GM12878 (cell line): ENCODE results near the gene APBB1IP. TPM values are rescaled to one million over a fixed set of nuclear protein-coding genes. Genes with fewer than 3 reads are reported as not detected.

Source experiments
- ATF2 ChIP-seq: IDR thresholded peaks from 2 replicates; pipeline ENCODE4 v1.6.1; 2012; ENCODE audit warnings: low read length, inconsistent platforms
- BMI1 ChIP-seq: fragments of 450-650 bp; IDR thresholded peaks from 2 replicates; pipeline ENCODE4 v1.6.1; 2016; ENCODE audit warnings: mild to moderate bottlenecking, moderate library complexity, borderline replicate concordance
- ETV6 ChIP-seq, 2 experiments: fragments of 450-650 bp in 1 of 2; IDR thresholded peaks in 1 of 2; conservative IDR thresholded peaks in 1 of 2; 2 replicates each; pipeline ENCODE4 v1.6.1; 2014; ENCODE audit warnings: antibody characterized with exemption in 1 of 2, borderline replicate concordance in 1 of 2, low read depth in 1 of 2, mild to moderate bottlenecking in 1 of 2, moderate library complexity in 1 of 2
- FOXK2 ChIP-seq: fragments of 450-650 bp; IDR thresholded peaks from 2 replicates; pipeline ENCODE4 v1.6.1; 2017; ENCODE audit warnings: mild to moderate bottlenecking, moderate library complexity
- FOXM1 ChIP-seq: IDR thresholded peaks from 2 replicates; pipeline ENCODE4 v1.6.1; 2012; ENCODE audit warnings: low read depth, mild to moderate bottlenecking, inconsistent platforms, low read length, moderate library complexity
- HDAC6 ChIP-seq: fragments of 200-600 bp; sonication (generic); IDR thresholded peaks from one replicate; pipeline ENCODE4 v1.8.0; 2017; ENCODE audit warnings: antibody characterized with exemption; ENCODE audit not compliant: unreplicated experiment
- JUND ChIP-seq: IDR thresholded peaks from 2 replicates; pipeline ENCODE4 v1.6.1; 2012; ENCODE audit warnings: low read depth, mild to moderate bottlenecking, low read length, improper control_type of control experiment, moderate library complexity
- KAT2A ChIP-seq: conservative IDR thresholded peaks from 2 replicates; pipeline ENCODE4 v1.6.1; 2011; ENCODE audit warnings: low read depth, low read length; ENCODE audit not compliant: control insufficient read depth
- KLF5 ChIP-seq: fragments of 450-650 bp; IDR thresholded peaks from 2 replicates; pipeline ENCODE4 v1.6.1; 2014; ENCODE audit warnings: mild to moderate bottlenecking; ENCODE audit not compliant: partially characterized antibody
- MXI1 ChIP-seq: fragments of 150-350 bp; IDR thresholded peaks from 2 replicates; pipeline ENCODE4 v1.6.1; 2011; ENCODE audit warnings: low read depth, mild to moderate bottlenecking, inconsistent platforms, low read length, improper control_type of control experiment
- MYC ChIP-seq: IDR thresholded peaks from 2 replicates; pipeline ENCODE4 v1.6.1; 2011; ENCODE audit warnings: mild to moderate bottlenecking, low read length, moderate library complexity, inconsistent platforms; ENCODE audit not compliant: insufficient read depth, insufficient replicate concordance, insufficient read length, severe bottlenecking
- NBN ChIP-seq: fragments of 450-650 bp; IDR thresholded peaks from 2 replicates; pipeline ENCODE4 v1.6.1; 2016
- PML ChIP-seq: IDR thresholded peaks from 2 replicates; pipeline ENCODE4 v1.6.1; 2012; ENCODE audit warnings: low read length, inconsistent platforms
- RUNX3 ChIP-seq: IDR thresholded peaks from 2 replicates; pipeline ENCODE4 v1.6.1; 2012; ENCODE audit warnings: low read length, inconsistent platforms
- SPI1 ChIP-seq: IDR thresholded peaks from 2 replicates; pipeline ENCODE4 v1.6.1; 2011; ENCODE audit warnings: low read depth, mild to moderate bottlenecking, low read length, moderate library complexity, borderline replicate concordance; ENCODE audit not compliant: insufficient read depth
- STAT3 ChIP-seq: IDR thresholded peaks from 2 replicates; pipeline ENCODE4 v1.6.1; 2011; ENCODE audit warnings: low read depth, low read length, improper control_type of control experiment
- ZNF687 ChIP-seq: fragments of 450-650 bp; IDR thresholded peaks from 2 replicates; pipeline ENCODE4 v1.6.1; 2017; ENCODE audit warnings: mild to moderate bottlenecking, moderate library complexity
- polyA plus RNA-seq, 11 experiments: library from polyadenylated mRNA; depleted of rRNA in 4 of 11; unstranded in 6 of 11; stranded (reverse) in 5 of 11; fragments of >200 nt; fragmentation: Nextera tagmentation in 4 of 11; fragmentation: Illumina TruSeq in 1 of 11; extraction: Ambion mirVana in 4 of 11; extraction: Trizol in 1 of 11; gene quantifications; 1 replicate in 1 of 11; 2 replicates in 10 of 11; pipeline versions ENCODE4 v1.2.1 to v1.2.3, GENCODE V29; 2011 to 2016; ENCODE audit warnings: inconsistent platforms in 2 of 11, missing spikeins in 2 of 11, low read depth in 1 of 11
- total RNA-seq, 4 experiments: library from RNA; depleted of rRNA in 3 of 4; stranded (reverse); fragments of >200 nt in 3 of 4; fragmentation: Illumina TruSeq in 1 of 4; extraction: Trizol in 1 of 4; gene quantifications; 2 replicates each; pipeline versions ENCODE4 v1.2.1 to v1.2.3, GENCODE V29; 2013 to 2021
- TF ChIP-seq, protein P1 (sequence below): fragments of 450-650 bp; IDR thresholded peaks from 2 replicates; pipeline ENCODE4 v1.6.1; 2017; ENCODE audit warnings: antibody characterized with exemption, mild to moderate bottlenecking, moderate library complexity
- TF ChIP-seq, protein P2 (sequence below): IDR thresholded peaks from 2 replicates; pipeline ENCODE4 v1.6.1; 2011; ENCODE audit warnings: mild to moderate bottlenecking, low read depth, low read length, moderate library complexity; ENCODE audit not compliant: insufficient replicate concordance
- TF ChIP-seq, protein P3 (sequence below): IDR thresholded peaks from 2 replicates; pipeline ENCODE4 v1.6.1; 2011; ENCODE audit warnings: low read depth, low read length, improper control_type of control experiment, borderline replicate concordance

Gene APBB1IP
- total and polyA plus RNA-seq, 10 of the 15 experiments (the other 5 are each of a cell fraction or from before 2014, with no cell fraction given): 7.3 to 67.4 (median 19.9) TPM

GRCh38 chr10:26574783-26575182, 136.6 kb downstream of the APBB1IP start (continued):
- TF ChIP-seq FOXK2: no peak
- peak; percentile 82 for TF ChIP-seq RUNX3
- no peak for TF ChIP-seq NBN
- TF ChIP-seq ATF2: peak; percentile 76
- no peak for TF ChIP-seq ZNF687
- 0 out of 2 replicates have a peak, but pooled peaks have one; percentile 17 for TF ChIP-seq JUND
- TF ChIP-seq MYC: no peak
- TF ChIP-seq HDAC6: no peak
- 0 out of 2 replicates have a peak, but pooled peaks have one; percentile 30 for TF ChIP-seq FOXM1
- TF ChIP-seq, protein P1, sequence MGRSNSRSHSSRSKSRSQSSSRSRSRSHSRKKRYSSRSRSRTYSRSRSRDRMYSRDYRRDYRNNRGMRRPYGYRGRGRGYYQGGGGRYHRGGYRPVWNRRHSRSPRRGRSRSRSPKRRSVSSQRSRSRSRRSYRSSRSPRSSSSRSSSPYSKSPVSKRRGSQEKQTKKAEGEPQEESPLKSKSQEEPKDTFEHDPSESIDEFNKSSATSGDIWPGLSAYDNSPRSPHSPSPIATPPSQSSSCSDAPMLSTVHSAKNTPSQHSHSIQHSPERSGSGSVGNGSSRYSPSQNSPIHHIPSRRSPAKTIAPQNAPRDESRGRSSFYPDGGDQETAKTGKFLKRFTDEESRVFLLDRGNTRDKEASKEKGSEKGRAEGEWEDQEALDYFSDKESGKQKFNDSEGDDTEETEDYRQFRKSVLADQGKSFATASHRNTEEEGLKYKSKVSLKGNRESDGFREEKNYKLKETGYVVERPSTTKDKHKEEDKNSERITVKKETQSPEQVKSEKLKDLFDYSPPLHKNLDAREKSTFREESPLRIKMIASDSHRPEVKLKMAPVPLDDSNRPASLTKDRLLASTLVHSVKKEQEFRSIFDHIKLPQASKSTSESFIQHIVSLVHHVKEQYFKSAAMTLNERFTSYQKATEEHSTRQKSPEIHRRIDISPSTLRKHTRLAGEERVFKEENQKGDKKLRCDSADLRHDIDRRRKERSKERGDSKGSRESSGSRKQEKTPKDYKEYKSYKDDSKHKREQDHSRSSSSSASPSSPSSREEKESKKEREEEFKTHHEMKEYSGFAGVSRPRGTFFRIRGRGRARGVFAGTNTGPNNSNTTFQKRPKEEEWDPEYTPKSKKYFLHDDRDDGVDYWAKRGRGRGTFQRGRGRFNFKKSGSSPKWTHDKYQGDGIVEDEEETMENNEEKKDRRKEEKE: no peak
- TF ChIP-seq PML: 0 out of 2 replicates have a peak, but pooled peaks have one; percentile 34
- no peak for TF ChIP-seq KLF5
- TF ChIP-seq, protein P2, sequence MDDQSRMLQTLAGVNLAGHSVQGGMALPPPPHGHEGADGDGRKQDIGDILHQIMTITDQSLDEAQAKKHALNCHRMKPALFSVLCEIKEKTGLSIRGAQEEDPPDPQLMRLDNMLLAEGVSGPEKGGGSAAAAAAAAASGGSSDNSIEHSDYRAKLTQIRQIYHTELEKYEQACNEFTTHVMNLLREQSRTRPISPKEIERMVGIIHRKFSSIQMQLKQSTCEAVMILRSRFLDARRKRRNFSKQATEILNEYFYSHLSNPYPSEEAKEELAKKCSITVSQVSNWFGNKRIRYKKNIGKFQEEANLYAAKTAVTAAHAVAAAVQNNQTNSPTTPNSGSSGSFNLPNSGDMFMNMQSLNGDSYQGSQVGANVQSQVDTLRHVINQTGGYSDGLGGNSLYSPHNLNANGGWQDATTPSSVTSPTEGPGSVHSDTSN: no peak
- TF ChIP-seq, protein P3, sequence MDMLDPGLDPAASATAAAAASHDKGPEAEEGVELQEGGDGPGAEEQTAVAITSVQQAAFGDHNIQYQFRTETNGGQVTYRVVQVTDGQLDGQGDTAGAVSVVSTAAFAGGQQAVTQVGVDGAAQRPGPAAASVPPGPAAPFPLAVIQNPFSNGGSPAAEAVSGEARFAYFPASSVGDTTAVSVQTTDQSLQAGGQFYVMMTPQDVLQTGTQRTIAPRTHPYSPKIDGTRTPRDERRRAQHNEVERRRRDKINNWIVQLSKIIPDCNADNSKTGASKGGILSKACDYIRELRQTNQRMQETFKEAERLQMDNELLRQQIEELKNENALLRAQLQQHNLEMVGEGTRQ: peak; percentile 64; the same call in 1 of the 2 replicates
- TF ChIP-seq BMI1: no peak
- TF ChIP-seq MXI1: no peak
- TF ChIP-seq SPI1: peak; percentile 89
- no peak for TF ChIP-seq ETV6 (conservative IDR thresholded peaks at IDR 0.05 in 1 of 2, IDR thresholded peaks at IDR 0.05 in 1 of 2; ENCODE audit: borderline replicate concordance in 1 of 2, low read depth in 1 of 2)
- no peak for TF ChIP-seq KAT2A
- TF ChIP-seq STAT3: no peak
